Mesenchymal stem cell (in vitro differentiated cells and primary cell): Measurements from ENCODE around the gene SHQ1.

Experiments
- DNase-seq: peaks from one replicate; pipeline ENCODE4 v3.0.0-alpha.2; 2013
- H2AFZ ChIP-seq: one replicate; pipeline ENCODE4 v1.6.1; 2013; ENCODE audit warnings: low read depth, mild to moderate bottlenecking, control low read depth, inconsistent platforms, low read length, moderate library complexity
- H2AK5ac ChIP-seq: 2 replicates; pipeline ENCODE4 v1.6.1; 2013; ENCODE audit warnings: low read length, moderate library complexity, mild to moderate bottlenecking, inconsistent platforms; ENCODE audit not compliant: severe bottlenecking
- H2BK120ac ChIP-seq: one replicate; pipeline ENCODE4 v1.6.1; 2013; ENCODE audit warnings: low read depth, mild to moderate bottlenecking, inconsistent platforms, low read length, moderate library complexity
- H2BK12ac ChIP-seq, 2 experiments: one replicate each; pipeline ENCODE4 v1.6.1; 2013; ENCODE audit warnings: inconsistent platforms in 2 of 2, low read length in 2 of 2, mild to moderate bottlenecking in 2 of 2, moderate library complexity in 2 of 2, control low read depth in 1 of 2
- H2BK15ac ChIP-seq: one replicate; pipeline ENCODE4 v1.6.1; 2013; ENCODE audit warnings: mild to moderate bottlenecking, low read depth, inconsistent platforms; ENCODE audit not compliant: poor library complexity, severe bottlenecking
- H2BK5ac ChIP-seq: 2 replicates; pipeline ENCODE4 v1.6.1; 2013; ENCODE audit warnings: low read depth, mild to moderate bottlenecking, low read length, control low read depth, inconsistent platforms; ENCODE audit not compliant: poor library complexity, severe bottlenecking
- H3K14ac ChIP-seq, 2 experiments: one replicate each; pipeline ENCODE4 v1.6.1; 2013; ENCODE audit warnings: inconsistent platforms in 2 of 2, low read length in 2 of 2, control low read depth in 1 of 2, mild to moderate bottlenecking in 1 of 2, moderate library complexity in 1 of 2
- H3K18ac ChIP-seq, 2 experiments: one replicate each; pipeline ENCODE4 v1.6.1; 2013; ENCODE audit warnings: inconsistent platforms in 2 of 2, low read length in 2 of 2, control low read depth in 1 of 2, low read depth in 1 of 2, mild to moderate bottlenecking in 1 of 2
- H3K23ac ChIP-seq, 2 experiments: one replicate each; pipeline ENCODE4 v1.6.1; 2013; ENCODE audit warnings: inconsistent platforms in 2 of 2, low read length in 2 of 2, mild to moderate bottlenecking in 2 of 2, moderate library complexity in 2 of 2, control low read depth in 1 of 2
- H3K27ac ChIP-seq: 2 replicates; pipeline ENCODE4 v1.5.1; 2013; ENCODE audit warnings: mild to moderate bottlenecking, moderate library complexity, low read length, control low read depth, inconsistent platforms; ENCODE audit not compliant: poor library complexity, severe bottlenecking
- H3K27me3 ChIP-seq, 2 experiments: 2 replicates each; pipeline versions ENCODE4 v1.6.1 to v1.7.0; 2013; ENCODE audit warnings: low read length in 2 of 2, mild to moderate bottlenecking in 2 of 2, moderate library complexity in 2 of 2, control low read depth in 1 of 2, inconsistent platforms in 1 of 2; ENCODE audit not compliant: control insufficient read depth in 1 of 2, insufficient read depth in 1 of 2
- H3K36me3 ChIP-seq, 2 experiments: 2 replicates each; pipeline versions ENCODE4 v1.6.1 to v1.7.0; 2013; ENCODE audit warnings: low read length in 2 of 2, control low read depth in 1 of 2, inconsistent platforms in 1 of 2, low read depth in 1 of 2, mild to moderate bottlenecking in 1 of 2; ENCODE audit not compliant: insufficient read depth in 2 of 2, control insufficient read depth in 1 of 2
- H3K4ac ChIP-seq, 2 experiments: one replicate each; pipeline ENCODE4 v1.6.1; 2013; ENCODE audit warnings: inconsistent platforms in 2 of 2, low read length in 2 of 2, mild to moderate bottlenecking in 2 of 2, moderate library complexity in 2 of 2, control low read depth in 1 of 2, low read depth in 1 of 2
- H3K4me1 ChIP-seq: 2 replicates; pipeline ENCODE4 v1.6.1; 2013; ENCODE audit warnings: low read depth, low read length, control low read depth; ENCODE audit not compliant: control insufficient read depth, insufficient read depth
- H3K4me2 ChIP-seq: 2 replicates; pipeline ENCODE4 v1.6.1; 2013; ENCODE audit warnings: low read length, mild to moderate bottlenecking, inconsistent platforms; ENCODE audit not compliant: poor library complexity, severe bottlenecking
- H3K4me3 ChIP-seq, 2 experiments: 2 replicates each; pipeline versions ENCODE4 v1.5.1 to v1.7.0; 2013; ENCODE audit warnings: low read length in 2 of 2, mild to moderate bottlenecking in 2 of 2, control low read depth in 1 of 2, low read depth in 1 of 2; ENCODE audit not compliant: insufficient read depth in 1 of 2
- H3K79me1 ChIP-seq: replicated peaks from 2 replicates; pipeline ENCODE4 v1.6.1; 2013; ENCODE audit warnings: mild to moderate bottlenecking, control low read depth, low read length, inconsistent platforms; ENCODE audit not compliant: poor library complexity, severe bottlenecking
- H3K9ac ChIP-seq: 2 replicates; pipeline ENCODE4 v1.7.0; 2013; ENCODE audit warnings: mild to moderate bottlenecking, low read length, moderate library complexity
- H3K9me3 ChIP-seq: 2 replicates; pipeline ENCODE4 v1.7.0; 2013; ENCODE audit warnings: mild to moderate bottlenecking, low read length; ENCODE audit not compliant: control insufficient read depth
- H4K8ac ChIP-seq: one replicate; pipeline ENCODE4 v1.6.1; 2013; ENCODE audit warnings: inconsistent platforms, mild to moderate bottlenecking, low read length, moderate library complexity
- H4K91ac ChIP-seq: one replicate; pipeline ENCODE4 v1.6.1; 2013; ENCODE audit warnings: mild to moderate bottlenecking, low read length, inconsistent platforms
- WGBS: methylation state at CpG from one replicate; pipeline ENCODE4 v1.1.7; 2013; ENCODE audit warnings: mixed read lengths; 5-methylcytosine and 5-hydroxymethylcytosine counted together

SHQ1 gene

DNA sequence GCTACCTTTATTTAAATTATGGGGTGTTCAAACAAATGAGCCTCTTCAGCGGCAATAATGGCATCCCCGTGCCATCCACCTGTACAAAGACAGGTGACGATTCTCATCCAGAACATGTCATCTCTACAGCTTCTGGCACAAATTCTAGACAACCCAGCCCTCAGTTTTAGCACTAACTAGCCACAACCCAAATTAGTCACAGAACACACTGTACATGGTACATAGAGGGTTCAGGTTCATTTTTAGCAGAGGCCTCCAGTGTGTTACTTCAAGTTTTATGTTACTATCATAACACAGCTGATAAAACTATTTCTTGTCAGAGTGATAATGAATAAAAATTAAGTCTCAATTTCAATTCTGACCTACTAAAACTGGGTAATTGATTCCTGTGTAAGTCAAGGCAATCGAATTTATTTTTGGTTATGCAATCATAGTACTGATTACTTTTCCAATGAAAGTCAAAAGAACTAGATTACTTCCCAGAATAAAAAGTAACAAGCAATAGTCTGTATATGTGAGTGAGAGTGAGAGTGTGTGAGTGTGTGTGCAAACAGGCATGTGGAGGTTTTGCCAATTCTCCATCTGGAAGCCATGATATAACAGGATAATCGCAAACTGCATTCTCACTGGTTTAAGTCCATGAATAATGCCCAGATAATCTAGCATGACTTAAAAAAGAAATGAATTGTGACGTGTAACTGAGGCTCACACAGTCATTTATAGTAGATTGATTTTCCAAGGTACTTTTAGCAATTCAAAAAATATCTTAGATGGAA lies 37.4 kb downstream of the SHQ1 start:
- Histone ChIP-seq H3K14ac (no peak overlapping the region), H3K23ac (no peak overlapping the region), H3K4me2 (no peak overlapping the region), H2AK5ac (no peak overlapping the region), H2AFZ (no peak overlapping the region), H3K79me1 (peaks cover 1% of the 10 kb centered on the region), H2BK12ac (peak overlapping the region; percentile 87 to 98), H2BK120ac (peak overlapping the region; percentile 44), H3K36me3 (peaks cover 3 to 4% of the 10 kb centered on the region in 2 experiments), H3K4me3 (no peak overlapping the region), H4K91ac (peak overlapping the region; percentile 84), H3K4ac (peak overlapping the region in 1 of 2 experiments; percentile 87), H2BK5ac (no peak overlapping the region), H3K18ac (peak overlapping the region; percentile 66 to 72), H3K27ac (no peak overlapping the region), H3K9ac (no peak overlapping the region), H2BK15ac (no peak overlapping the region), H4K8ac (peak overlapping the region; percentile 24), H3K4me1 (no peaks in the 10 kb centered on the region), H3K9me3 (no peaks in the 10 kb centered on the region), H3K27me3 (no peaks in the 10 kb centered on the region)
- no peak for DNase-seq
- WGBS, result 100% methylated on average over 3 of the region's 6 CpGs

GRCh38 chr3:72810063-72810462 lies 38.2 kb downstream of the SHQ1 start:
- Histone ChIP-seq H3K23ac (no peak overlapping the region), H3K4me3 (no peak overlapping the region), H3K4me2 (no peak overlapping the region), H2BK12ac (no peak overlapping the region), H2BK120ac (no peak overlapping the region), H4K91ac (no peak overlapping the region), H3K18ac (no peak overlapping the region), H3K9me3 (no peaks in the 10 kb centered on the region), H2AK5ac (no peak overlapping the region), H3K4ac (no peak overlapping the region), H3K14ac (no peak overlapping the region), H4K8ac (no peak overlapping the region), H3K4me1 (no peaks in the 10 kb centered on the region), H3K27me3 (no peaks in the 10 kb centered on the region), H3K36me3 (peaks cover 3 to 4% of the 10 kb centered on the region in 2 experiments), H2BK5ac (no peak overlapping the region), H3K9ac (no peak overlapping the region), H3K27ac (no peak overlapping the region), H2AFZ (no peak overlapping the region), H3K79me1 (peaks cover 1% of the 10 kb centered on the region), H2BK15ac (no peak overlapping the region)
- peak; percentile 59 for DNase-seq

DNA sequence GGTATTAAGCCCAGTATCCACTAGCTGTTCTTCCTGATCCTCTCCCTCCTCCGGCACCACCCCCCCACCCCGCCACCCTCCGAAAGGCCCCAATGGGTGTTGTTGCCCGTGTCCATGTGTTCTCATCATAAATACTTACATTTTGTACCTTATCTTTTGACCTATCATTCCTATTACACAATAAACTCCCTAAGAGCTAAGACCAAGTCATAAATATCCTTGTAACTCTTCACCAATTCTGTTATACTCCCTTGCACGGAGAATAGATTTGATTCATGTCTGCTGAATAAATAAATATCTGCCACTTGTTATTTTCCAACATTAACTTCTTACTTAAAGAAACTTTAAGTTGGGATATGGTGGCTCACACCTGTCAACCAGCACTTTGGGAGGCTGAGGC lies 43.9 kb downstream of the SHQ1 start:
- no peak overlapping the region for H3K4ac ChIP-seq
- H3K4me3 ChIP-seq, result no peak overlapping the region
- no peak overlapping the region for H2BK5ac ChIP-seq

GRCh38 chr3:72803573-72803972 lies 44.7 kb downstream of the SHQ1 start:
- no peak overlapping the region for H3K9ac ChIP-seq
- H3K4me1 ChIP-seq, result no peaks in the 10 kb centered on the region
- no peaks in the 10 kb centered on the region for H3K27me3 ChIP-seq
- H2BK5ac ChIP-seq, result no peak overlapping the region
- H3K36me3 ChIP-seq, result peaks cover 0 to 4% of the 10 kb centered on the region in 2 experiments
- no peak overlapping the region for H2BK15ac ChIP-seq
- H3K4ac ChIP-seq, result no peak overlapping the region
- H3K79me1 ChIP-seq, result no peaks in the 10 kb centered on the region
- no peak overlapping the region for H3K23ac ChIP-seq
- H4K8ac ChIP-seq, result no peak overlapping the region
- no peak for DNase-seq
- H3K4me3 ChIP-seq, result no peak overlapping the region
- H3K14ac ChIP-seq, result no peak overlapping the region
- no peak overlapping the region for H3K4me2 ChIP-seq
- H2BK12ac ChIP-seq, result no peak overlapping the region
- H3K9me3 ChIP-seq, result no peaks in the 10 kb centered on the region
- 100% methylated on average over 2 of the region's 3 CpGs for WGBS
- H2AFZ ChIP-seq, result no peak overlapping the region
- no peak overlapping the region for H4K91ac ChIP-seq
- no peak overlapping the region for H3K27ac ChIP-seq
- no peak overlapping the region for H2AK5ac ChIP-seq
- H2BK120ac ChIP-seq, result no peak overlapping the region
- H3K18ac ChIP-seq, result no peak overlapping the region

More for the DNA sequence above, 43.9 kb downstream of the SHQ1 start:
- WGBS, result 95% methylated on average over 4 of the region's 5 CpGs
- no peak overlapping the region for H3K23ac ChIP-seq
- no peak overlapping the region for H2BK15ac ChIP-seq
- no peaks in the 10 kb centered on the region for H3K27me3 ChIP-seq
- no peak overlapping the region for H3K4me2 ChIP-seq
- no peaks in the 10 kb centered on the region for H3K4me1 ChIP-seq
- H2AFZ ChIP-seq, result no peak overlapping the region
- H3K79me1 ChIP-seq, result peaks cover 1% of the 10 kb centered on the region
- no peak overlapping the region for H2AK5ac ChIP-seq
- no peak overlapping the region for H3K27ac ChIP-seq
- no peak overlapping the region for H4K91ac ChIP-seq
- H3K14ac ChIP-seq, result no peak overlapping the region
- no peak for DNase-seq
- H3K9ac ChIP-seq, result no peak overlapping the region
- no peak overlapping the region for H4K8ac ChIP-seq
- H2BK12ac ChIP-seq, result no peak overlapping the region
- no peaks in the 10 kb centered on the region for H3K9me3 ChIP-seq
- H2BK120ac ChIP-seq, result no peak overlapping the region
- H3K36me3 ChIP-seq, result peaks cover 0 to 4% of the 10 kb centered on the region in 2 experiments
- no peak overlapping the region for H3K18ac ChIP-seq
